NCI-H1694 treated with DMSO at 0.1 percent for 48 hours (cell line): ENCODE results near the gene GREB1L.

Experiments used
- DNase-seq: peaks from one replicate; lab custom pipeline; 2025; lab: John Stamatoyannopoulos, UW

The GREB1L gene

DNA sequence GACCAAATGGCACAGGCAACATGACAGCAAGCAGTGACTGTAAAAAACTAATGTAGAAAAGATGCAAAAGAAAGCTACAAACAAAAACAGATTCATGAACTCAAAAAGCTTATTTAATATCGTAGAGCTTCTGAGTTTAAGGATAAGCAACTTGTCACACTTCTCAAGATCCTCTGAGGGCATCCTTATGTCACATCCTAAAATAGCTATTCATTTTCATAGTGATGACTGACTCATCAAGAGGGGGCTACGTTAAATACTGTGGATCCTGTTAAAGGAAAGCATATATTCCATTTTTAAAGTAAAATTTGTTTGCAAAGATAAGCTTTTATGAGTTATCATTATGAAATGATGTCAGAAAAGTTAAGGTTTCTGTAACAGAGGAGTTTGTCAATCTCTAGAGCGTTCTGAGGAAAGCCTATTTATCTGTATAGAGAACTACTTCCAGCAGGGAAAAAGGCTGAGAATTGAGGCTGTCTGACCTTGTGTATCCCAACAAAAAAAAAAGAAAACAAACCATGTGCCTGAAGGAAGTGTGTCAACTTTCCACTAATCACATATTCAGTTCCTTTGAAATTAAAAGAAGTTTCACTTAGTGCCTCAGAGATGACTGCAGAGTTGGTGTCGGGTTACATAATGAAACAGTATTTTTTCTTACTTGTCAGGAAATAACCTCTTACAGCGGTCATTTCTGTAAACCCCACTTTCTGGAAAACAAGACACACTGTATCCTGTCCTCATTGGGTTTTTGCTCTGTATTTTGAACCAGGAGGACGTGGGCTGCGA, 243.0 kb downstream of the GREB1L start:
- DNase-seq = no peak

DNA sequence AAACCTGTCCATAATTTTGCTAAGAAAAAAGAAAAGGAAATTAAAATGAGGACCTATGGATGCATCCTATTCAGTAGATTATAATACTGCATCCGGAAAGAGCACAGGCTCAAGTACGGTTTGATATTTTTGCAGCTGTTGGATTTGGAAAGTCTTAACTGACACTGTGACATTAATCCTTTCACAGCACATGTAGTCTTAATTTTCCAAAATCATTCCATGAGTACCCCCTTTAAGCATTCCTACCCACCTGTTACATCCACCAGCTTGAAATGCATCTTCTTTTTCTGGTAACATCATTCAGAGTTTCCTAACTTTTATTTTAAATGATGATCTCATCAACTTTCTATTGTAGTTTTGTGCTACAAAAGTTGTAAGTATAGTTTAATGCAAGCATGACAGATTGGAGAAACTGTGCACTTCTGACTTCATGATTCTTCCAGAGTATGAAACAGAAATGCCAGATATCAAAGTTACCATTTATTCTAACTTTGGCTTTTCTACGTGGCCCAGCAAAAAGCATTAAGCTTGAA, 244.9 kb downstream of the GREB1L start:
- no peak for DNase-seq

DNA sequence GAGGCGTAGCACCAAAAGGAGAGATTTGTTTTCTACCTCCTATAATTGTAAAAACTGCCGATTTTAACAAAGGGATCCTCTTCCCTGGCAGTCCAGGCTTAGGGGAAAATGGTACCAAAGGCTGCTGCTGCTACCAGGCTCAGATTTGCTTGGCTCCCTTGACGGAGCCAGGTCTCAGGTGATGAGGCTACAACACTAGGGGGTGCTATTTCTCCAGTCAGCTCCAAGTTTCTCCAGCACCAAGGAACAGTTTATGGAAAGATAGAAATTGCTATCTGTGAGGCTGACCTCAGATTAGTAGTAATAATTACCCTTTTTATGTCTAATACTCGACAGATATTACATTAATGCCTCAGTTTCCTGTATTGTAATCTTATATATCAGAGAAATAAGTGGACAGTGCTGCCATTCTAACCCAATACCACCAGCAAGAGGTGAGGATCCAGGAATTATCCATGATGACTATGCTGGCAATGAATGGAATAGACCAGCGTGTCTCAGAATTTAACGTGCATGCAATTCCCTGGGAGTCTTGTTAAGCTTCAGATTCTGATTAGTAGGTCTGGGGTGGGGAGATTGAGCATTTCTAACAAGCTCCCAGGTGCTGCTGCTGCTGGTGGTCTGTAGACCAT, 247.2 kb downstream of the GREB1L start:
- DNase-seq = peak; percentile 31

DNA sequence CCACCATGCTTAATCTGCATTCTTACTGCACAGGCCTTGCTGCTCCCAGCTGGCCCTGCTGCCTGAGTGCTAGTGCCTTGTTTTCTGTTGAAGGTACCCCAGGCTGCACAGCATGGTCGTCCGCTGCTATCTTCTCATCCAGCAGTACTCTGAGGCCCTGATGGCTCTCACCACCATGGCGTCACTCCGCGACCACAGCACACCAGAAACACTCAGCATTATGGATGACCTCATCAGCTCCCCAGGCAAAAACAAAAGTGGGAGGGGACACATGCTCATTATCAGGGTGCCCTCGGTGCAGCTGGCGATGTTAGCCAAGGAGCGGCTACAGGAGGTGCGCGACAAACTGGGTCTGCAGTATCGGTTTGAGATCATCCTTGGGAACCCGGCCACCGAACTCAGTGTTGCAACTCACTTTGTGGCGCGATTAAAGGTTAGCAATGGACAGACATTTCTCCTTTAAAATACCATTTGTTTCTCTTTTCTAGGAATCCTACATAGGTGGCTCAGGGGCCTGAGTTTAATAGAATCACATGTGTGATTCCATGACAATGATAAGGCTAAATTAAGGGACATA, 248.0 kb downstream of the GREB1L start:
- DNase-seq = no peak

DNA sequence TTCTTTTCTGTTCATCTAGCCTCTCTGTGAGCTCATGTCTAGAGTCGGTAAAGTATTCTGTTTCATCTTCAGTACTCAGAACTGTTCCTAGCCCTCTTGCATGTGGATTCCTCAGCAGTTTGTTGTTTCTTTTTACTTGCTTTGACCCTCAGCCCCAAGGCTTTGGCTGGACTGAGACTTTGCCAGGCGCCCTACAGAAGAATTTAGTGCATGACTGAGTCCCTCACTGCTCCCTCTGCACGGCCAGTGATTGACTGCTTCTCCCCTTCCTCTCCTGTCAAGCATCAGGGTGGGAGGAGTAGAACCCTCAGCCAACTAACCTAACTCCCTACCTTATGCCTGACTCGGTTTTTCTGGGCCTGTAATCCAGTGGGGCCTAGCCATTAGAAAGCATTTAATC, 248.7 kb downstream of the GREB1L start:
- no peak for DNase-seq

DNA sequence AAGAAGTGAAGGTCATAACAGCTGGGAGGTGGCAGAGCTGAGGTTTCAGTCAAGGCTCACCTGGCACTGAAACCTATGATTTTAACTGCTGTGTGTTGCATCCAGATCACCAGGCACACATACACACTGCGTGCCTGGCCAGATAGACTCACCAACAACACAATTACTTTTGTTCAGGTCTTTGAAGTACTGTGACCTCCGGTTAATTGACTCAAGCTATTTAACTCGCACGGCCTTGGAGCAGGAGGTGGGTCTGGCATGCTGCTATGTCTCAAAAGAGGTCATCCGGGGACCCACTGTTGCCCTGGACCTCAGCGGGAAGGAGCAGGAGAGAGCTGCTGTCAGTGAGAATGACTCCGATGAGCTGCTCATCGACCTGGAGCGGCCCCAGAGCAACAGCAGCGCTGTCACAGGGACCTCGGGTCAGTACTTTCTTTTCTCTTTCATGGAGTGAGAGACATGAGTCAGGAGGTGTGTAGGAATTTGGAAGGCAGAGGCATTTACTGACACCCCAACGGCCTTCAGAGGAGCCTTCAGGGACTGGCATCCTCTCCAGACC, 254.3 kb downstream of the GREB1L start:
- no peak for DNase-seq

DNA sequence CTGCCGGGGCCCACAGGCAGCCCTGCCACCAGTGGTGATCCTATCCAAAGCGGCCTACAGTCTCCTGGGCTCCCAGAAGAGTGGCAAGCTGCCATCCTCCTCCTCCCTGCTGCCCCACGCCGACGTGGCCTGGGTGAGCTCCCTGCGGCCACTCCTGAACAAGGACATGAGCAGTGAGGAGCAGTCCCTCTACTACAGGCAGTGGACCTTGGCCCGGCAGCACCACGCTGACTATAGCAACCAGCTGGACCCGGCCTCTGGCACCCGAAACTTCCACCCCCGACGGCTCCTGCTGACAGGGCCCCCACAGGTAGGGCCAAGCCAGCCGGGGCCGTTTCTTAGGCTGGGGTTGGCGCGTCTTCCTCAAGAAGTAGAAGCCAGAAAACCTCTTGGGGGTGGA, 258.0 kb downstream of the GREB1L start:
- DNase-seq = no peak

DNA sequence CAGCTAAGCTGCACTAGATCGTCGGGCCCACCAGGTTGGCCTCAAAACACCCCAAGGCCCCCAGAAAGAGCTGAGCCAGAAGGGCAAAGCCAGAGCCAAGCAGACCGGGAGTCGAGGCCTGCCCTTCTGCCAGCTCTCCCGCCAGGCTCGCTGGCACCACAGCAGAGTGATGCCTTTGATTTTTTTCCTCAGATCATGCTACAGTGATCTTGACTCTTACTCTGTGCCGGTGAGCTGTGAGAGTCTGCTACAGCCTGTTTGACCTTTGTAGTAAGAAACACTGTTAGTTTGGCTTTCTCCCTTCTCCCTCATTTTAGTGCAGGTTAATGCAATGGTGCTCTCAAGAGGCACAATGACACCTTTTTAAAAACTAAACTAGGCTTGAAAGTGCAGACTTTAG, 260.6 kb downstream of the GREB1L start:
- no peak for DNase-seq

DNA sequence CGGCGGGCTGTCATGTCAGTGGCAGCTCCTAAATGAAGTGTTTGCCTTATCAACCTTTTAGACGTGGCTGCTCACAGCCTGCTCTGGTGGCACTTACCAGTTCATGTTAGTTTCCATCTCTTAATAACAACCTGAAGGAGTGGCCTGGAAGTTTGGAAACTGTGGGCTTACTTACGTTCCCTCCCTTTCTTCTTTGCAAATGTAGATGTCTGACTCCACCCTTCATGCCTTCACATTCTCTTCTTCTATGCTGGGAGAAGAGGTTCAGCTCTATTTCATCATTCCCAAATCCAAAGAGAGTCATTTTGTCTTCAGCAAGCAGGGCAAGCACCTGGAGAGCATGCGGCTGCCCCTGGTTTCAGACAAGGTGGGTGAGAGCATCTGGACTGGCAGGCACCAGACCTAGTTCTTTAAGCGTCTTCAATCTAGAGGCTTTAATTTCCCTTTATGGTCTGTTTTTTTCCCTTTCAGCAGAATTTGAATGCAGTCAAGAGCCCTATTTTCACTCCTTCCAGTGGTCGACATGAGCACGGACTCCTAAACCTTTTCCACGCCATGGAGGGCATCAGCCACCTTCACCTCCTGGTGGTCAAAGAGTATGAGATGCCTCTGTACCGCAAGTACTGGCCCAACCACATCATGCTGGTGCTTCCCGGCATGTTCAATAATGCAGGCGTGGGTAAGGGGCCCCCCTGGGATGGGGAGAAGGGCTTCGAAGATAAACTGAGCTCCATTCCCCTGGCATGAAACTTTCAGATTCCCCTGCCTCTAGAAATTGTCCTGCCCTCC, 266.1 kb downstream of the GREB1L start:
- no peak for DNase-seq

DNA sequence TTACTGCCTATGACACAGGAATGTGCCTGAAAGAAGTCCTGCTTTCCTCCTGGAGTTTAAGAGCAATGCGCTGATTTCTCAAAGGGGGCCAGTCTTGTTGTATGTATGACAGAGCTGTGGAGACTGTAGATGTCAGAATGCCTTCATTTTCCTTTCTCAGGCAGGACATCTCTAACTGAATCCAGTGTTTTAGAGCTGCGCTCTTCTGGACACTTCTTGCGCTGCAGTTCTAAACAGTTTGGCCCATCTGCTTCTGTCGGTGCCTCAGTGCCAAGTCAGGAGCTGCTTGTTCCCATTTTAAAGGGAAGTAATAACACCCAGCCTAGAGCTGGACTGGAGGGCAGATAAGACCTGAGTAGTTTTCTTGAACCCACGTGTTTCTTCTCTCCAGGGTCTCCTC, 267.0 kb downstream of the GREB1L start:
- no peak for DNase-seq

DNA sequence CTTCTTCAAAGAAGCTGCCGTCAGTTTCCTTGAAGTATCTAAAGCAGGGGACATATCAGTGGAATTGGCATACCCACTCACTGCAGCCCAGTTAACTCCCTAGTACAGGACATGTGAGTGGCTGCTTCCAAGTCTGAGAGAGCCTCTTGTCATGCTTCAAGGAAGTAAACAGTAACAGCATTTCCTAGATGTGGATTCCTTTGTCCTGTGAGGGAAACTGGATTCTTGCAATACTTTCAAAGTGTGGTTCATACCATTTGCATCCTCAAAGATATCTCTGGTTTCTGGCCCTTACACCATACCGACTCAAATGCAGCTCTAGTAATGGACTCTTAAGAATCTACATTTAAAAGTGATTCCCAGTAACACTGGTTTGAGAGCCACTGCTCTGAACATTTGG, 271.3 kb downstream of the GREB1L start:
- no peak for DNase-seq

DNA sequence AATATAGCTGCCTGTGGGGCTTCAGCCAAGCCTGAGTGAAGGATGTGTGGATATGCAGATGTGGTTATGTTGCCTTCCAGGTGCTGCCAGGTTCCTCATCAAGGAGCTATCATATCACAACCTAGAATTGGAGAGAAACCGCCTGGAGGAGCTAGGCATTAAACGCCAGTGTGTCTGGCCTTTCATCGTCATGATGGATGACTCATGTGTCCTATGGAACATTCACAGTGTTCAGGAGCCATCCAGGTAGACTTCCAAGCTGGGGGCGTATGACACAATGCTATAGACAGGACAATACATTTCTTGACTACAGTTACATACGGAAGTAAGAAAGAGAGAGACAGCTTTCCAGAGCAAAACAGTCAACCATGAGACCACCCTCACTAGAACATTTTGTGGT, 271.7 kb downstream of the GREB1L start:
- no peak for DNase-seq

DNA sequence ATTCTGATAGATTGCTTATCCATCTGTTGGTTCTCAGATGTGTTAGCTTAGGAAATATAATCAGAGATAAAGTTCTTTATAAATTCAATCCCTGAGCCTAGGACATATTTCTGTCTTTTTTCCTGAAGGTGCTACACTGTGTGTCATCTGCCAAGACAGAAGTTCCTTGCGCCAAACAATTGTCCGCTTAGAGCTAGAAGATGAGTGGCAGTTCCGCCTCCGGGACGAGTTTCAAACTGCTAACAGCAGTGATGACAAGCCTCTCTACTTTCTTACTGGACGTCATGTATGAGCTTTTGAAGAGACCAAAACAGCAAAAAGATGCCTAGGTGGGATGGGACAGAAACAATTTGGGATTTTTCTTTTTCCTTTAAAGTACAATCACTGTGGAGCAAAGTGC, 280.5 kb downstream of the GREB1L start:
- no peak for DNase-seq

DNA sequence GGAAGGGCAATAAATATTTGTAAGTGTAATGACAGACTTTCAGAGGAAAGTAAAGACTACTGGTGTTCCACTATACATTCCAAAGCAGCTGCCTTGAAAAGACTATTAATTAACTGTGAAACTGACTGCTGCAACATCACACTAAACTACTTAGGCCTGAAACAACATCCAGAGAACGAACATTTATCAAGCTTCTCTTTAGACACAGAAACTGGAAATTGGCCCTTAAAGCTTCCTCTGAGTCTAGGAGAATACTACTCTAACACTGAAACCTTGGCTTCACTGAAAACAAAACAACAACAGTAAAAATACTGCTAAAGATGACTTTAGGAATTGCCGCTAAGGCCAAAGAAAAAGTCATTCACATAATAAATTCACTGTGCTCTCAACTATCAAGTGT, 283.9 kb downstream of the GREB1L start:
- no peak for DNase-seq

DNA sequence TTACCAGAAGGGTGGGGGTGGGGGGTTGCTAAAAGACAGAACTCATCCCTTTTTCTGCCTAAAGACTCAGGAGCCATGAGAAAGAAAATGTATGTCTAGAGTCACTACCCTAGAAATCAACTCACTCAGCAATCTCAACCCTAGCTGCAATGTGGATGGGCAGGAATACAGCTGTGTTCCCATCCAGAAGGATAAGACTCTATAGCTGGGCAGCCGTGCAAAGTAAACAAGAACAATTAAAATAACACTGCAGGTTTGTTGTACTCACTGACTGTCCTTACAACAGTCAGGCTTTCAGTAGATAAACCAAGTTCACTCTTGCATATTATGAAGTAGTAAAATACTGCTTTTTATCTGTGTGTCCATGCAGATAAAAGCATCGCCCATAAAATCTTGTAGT, 284.4 kb downstream of the GREB1L start:
- DNase-seq = no peak

DNA sequence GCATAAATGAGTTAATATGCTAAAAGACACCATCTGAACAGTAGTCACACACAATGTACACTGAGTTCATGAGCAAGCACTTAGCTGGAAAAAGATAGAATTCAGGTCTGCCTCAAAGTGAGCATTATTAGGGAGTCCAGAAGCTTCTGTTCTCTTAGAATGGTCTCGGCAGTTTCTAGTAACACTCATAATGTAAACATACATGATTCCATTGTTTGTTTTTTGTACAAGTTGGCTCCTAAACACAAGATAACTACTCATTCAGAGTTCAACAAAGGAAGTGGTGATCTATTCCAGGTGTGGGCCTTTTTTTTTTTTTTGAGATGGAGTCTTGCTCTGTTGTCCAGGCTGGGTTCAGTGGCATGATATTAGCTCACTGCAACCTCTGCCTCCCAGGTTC, 292.3 kb downstream of the GREB1L start:
- DNase-seq = no peak

DNA sequence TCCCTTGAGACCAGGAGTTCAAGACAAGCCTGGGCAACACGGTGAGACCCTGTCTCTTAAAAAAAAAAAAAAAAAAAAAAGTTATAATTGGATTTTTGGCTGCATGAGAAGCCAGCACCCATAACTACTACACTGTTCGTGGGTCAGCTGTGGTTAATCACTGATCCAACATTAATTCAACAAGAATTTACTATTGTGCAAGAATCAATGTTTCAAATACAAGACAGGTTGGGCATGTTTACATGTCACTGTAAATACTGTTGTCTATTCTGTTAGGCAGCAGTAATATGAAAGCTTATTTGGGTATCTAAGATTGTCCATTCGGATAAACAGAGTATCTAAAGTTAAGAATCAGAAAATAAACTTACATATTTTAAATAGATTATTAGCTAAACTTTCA, 296.2 kb downstream of the GREB1L start:
- no peak for DNase-seq

DNA sequence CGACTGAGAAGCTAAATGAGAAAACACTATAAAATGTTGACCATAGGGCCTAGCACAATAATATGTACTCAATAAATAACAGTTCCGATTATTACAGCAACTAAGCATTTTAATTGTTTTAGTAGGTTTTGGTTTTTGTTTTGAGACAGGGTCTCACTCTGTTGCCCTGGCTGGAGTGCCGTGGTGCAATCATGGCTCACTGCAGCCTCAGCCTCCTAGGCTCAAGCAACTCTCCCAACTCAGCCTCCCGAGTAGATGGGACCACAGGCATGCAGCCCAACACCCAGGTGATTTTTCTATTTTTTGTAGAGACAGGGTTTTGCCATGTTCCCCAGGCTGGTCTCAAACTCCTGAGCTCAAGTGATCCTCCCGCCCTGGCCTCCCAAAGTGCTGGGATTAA, 304.4 kb downstream of the GREB1L start:
- DNase-seq = no peak

DNA sequence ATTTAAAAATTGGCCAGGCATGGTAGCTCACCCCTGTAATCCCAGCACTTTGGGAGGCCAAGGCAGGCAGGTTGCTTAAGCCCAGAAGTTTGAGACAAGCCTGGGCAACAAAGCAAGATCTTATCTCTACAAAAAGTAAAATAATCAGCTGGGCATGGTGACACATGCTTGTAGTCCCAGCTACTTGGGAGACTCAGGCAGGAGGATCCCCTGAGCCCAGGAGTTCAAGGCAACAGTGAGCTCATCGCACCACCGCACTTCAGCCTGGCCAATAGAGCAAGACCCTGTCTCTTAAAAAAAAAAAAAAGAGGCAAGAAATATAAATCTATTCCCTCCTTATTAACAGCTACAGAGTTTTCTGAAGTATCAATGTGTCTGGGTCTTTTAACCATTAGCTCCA, 306.6 kb downstream of the GREB1L start:
- DNase-seq = no peak

DNA sequence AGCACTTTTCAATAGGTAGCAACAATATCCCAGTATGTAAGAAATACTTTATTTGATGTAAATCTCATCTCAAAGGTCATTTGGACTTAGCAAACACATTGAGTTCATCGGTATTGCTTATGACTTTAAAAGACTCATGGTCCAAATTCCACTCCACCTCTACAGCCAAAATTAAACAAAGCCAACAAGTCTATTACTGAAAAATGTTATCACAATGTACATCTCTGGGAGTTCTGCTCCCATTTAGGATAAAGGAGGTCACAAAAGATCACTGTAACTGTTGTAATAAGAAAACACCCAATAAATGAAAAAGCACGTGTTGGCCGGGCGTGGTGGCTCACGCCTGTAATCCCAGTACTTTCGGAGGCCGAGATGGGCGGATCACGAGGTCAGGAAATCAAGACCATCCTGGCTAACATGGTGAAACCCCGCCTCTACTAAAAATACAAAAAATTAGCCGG, 308.5 kb downstream of the GREB1L start:
- DNase-seq = no peak

DNA sequence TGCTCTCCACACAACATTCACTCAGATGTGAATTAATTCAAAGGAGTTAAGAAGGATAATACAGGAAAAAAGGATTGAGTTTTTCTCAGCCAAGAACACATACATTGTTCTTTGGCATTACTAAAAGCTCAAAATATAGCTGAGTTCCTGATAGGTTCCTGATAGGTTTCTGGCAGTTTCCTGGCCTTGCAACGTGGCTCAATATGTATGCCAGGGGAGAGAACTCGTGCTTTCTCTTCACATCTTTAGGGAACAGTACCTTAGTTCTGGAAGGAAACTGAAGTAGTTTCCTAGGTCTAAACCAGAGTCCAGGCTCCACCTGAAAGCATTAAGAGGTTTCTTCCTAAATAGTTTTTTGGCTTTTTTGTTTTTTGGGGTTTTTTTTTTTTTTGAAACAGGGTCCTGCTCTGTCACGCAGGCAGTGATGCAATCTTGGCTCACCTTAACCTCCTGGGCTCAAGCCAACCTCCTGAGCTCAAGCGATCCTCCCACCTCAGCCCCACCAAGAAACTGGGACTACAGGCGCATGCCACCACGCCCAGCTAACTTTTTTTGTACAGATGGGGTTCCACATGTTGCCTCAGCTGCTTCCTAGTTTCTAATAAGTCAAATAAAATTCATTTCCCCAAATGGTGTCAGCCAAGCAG, 315.7 kb downstream of the GREB1L start:
- DNase-seq = no peak

DNA sequence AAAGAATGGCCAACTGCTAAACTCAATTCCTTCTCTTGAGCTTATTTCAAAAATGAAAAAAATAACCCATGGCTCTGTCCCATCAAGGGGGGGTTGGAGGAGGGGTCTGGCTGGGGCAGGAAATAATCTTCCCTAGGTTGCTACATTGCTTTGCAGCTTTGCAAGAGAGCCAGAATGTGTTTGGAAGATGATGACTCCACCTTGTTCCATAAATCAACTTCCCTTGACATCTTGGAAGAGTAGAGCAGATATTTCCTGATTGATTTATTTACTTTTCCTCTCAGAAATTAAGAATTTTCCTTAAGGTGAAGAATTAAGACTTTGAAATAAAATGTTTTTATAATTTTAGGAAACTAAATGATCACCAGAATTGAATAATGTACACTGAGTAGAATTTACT, 317.2 kb downstream of the GREB1L start:
- no peak for DNase-seq
